GM12891 (cell line): Measurements from ENCODE around the gene ADAMTS3.

Source experiments
- PAX5 ChIP-seq: IDR thresholded peaks from 2 replicates; pipeline ENCODE4 v1.6.1; 2011; ENCODE audit warnings: low read length, moderate library complexity, mild to moderate bottlenecking; ENCODE audit not compliant: insufficient read depth, severe bottlenecking
- POLR2A ChIP-seq: IDR thresholded peaks from 2 replicates; pipeline ENCODE4 v1.6.1; 2011; ENCODE audit warnings: low read depth, low read length, control low read depth
- POLR2AphosphoS5 ChIP-seq: IDR thresholded peaks from 2 replicates; pipeline ENCODE4 v1.6.1; 2011; ENCODE audit warnings: low read depth, low read length, control low read depth
- POU2F2 ChIP-seq: IDR thresholded peaks from 2 replicates; pipeline ENCODE4 v1.6.1; 2011; ENCODE audit warnings: low read depth, mild to moderate bottlenecking, control low read depth, low read length, moderate library complexity
- SPI1 ChIP-seq: IDR thresholded peaks from 2 replicates; pipeline ENCODE4 v1.6.1; 2011; ENCODE audit warnings: low read depth, low read length, control low read depth
- TAF1 ChIP-seq: IDR thresholded peaks from 2 replicates; pipeline ENCODE4 v1.6.1; 2011; ENCODE audit warnings: low read depth, low read length, control low read depth

GRCh38 chr4:72531322-72531721, 37.7 kb downstream of the ADAMTS3 start:
- TF ChIP-seq POLR2A, result no peak
- TF ChIP-seq POLR2AphosphoS5, result no peak
- TF ChIP-seq TAF1, result no peak
- TF ChIP-seq SPI1, result no peak
- no peak for TF ChIP-seq PAX5
- TF ChIP-seq POU2F2, result no peak
